DOHH2 (cell line): Measurements from ENCODE around the gene NIPAL3.
A peak's percentile ranks its signal among the peaks of the same experiment; 100 is the strongest.

ENCODE experiments used
- H3F3A ChIP-seq: fragments of 200-600 bp; sonication (generic), shearing (Covaris generic); 2 replicates; pipeline ENCODE4 v1.6.0; 2016; ENCODE audit warnings: antibody characterized with exemption, mild to moderate bottlenecking; ENCODE audit not compliant: control insufficient read depth, insufficient read depth
- H3K27ac ChIP-seq: fragments of 200-600 bp; sonication (generic); 2 replicates; pipeline ENCODE4 v1.5.1; 2014; ENCODE audit warnings: low read depth, mild to moderate bottlenecking, low read length, moderate library complexity
- H3K27me3 ChIP-seq: fragments of 200-600 bp; sonication (generic); 2 replicates; pipeline ENCODE4 v1.6.1; 2014; ENCODE audit warnings: mild to moderate bottlenecking, low read length, mixed read lengths; ENCODE audit not compliant: control insufficient read depth
- H3K36me3 ChIP-seq: fragments of 200-600 bp; sonication (generic); 2 replicates; pipeline ENCODE4 v1.6.1; 2014; ENCODE audit warnings: mild to moderate bottlenecking, low read length, moderate library complexity, mixed read lengths; ENCODE audit not compliant: control insufficient read depth
- H3K4me1 ChIP-seq: fragments of 200-600 bp; sonication (generic); 2 replicates; pipeline ENCODE4 v1.6.1; 2014; ENCODE audit warnings: mild to moderate bottlenecking, low read length, mixed read lengths; ENCODE audit not compliant: control insufficient read depth
- H3K4me2 ChIP-seq: fragments of 200-600 bp; sonication (generic); 2 replicates; pipeline ENCODE4 v1.6.0; 2014; ENCODE audit warnings: mild to moderate bottlenecking, low read length, moderate library complexity
- H3K4me3 ChIP-seq: fragments of 200-600 bp; sonication (generic); 2 replicates; pipeline ENCODE4 v1.5.1; 2014; ENCODE audit warnings: mild to moderate bottlenecking, low read length, mixed read lengths
- H3K79me2 ChIP-seq: fragments of 200-600 bp; sonication (generic); 2 replicates; pipeline ENCODE4 v1.6.1; 2014; ENCODE audit warnings: mild to moderate bottlenecking, low read length, mixed read lengths; ENCODE audit not compliant: control insufficient read depth
- H3K9me2 ChIP-seq: fragments of 200-600 bp; sonication (generic); replicated peaks from 2 replicates; pipeline ENCODE4 v1.6.1; 2014; ENCODE audit warnings: mild to moderate bottlenecking, low read length, mixed read lengths; ENCODE audit not compliant: control insufficient read depth
- H3K9me3 ChIP-seq: fragments of 200-600 bp; sonication (generic); 2 replicates; pipeline ENCODE4 v1.6.1; 2014; ENCODE audit warnings: antibody characterized with exemption, low read length, mixed read lengths; ENCODE audit not compliant: control insufficient read depth, insufficient read depth
- H4K20me1 ChIP-seq: fragments of 200-600 bp; sonication (generic); 2 replicates; pipeline ENCODE4 v1.6.0; 2014; ENCODE audit warnings: low read depth, mild to moderate bottlenecking, antibody characterized with exemption, low read length, moderate library complexity; ENCODE audit not compliant: control insufficient read depth, insufficient read depth
- EZH2phosphoT487 ChIP-seq: fragments of 200-600 bp; sonication (generic); IDR thresholded peaks from 2 replicates; pipeline ENCODE4 v1.6.1; 2017; ENCODE audit warnings: borderline replicate concordance, mild to moderate bottlenecking, antibody characterized with exemption, low read length, moderate library complexity, mixed read lengths
- TF ChIP-seq, protein P1 (sequence below): fragments of 200-600 bp; sonication (generic); IDR thresholded peaks from one replicate; pipeline ENCODE4 v1.5.1; 2014; ENCODE audit warnings: antibody characterized with exemption, mild to moderate bottlenecking, low read depth, low read length; ENCODE audit not compliant: poor library complexity, severe bottlenecking

The NIPAL3 gene

DNA sequence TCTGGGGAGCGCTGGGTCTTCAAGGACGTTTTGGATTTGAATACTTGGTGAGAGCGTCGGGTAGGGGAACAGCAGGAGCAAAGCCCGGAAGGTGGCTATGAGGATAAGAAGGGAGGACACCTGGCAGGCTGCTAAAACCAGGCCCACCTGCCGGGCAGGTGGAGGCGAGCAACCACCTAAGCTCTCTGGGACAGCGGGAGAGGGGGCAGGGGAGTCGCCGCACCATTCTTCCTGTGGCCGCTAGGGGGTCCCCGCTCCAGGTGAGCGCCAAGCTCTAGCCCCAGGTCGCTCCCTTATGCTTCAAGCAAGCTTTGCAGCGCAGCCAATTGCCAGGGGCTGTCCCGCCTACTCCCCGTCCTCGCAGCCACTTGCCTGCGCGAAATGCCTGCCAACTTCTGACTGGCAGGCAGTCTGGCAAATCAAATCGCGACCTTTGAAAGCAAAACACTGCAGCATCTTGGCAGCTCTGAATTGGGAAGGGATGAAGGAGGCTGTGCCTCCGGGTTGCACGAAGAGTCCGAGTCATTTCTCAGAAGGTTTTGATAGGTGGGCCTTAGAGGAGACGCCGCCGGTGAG, at the start of gene NIPAL3:
NIPAL3 (plus strand) TSS at position 469 of the 576 bp plus-strand sequence. CDS start 3,746 bp downstream, outside the sequence.
- H3K79me2 ChIP-seq: peaks cover 52% of the 10 kb centered on the region
- no peaks in the 10 kb centered on the region for H3K9me2 ChIP-seq
- no peaks in the 10 kb centered on the region for H4K20me1 ChIP-seq
- peak within 1 kb of the TSS; percentile 96 for H3K4me3 ChIP-seq
- peaks cover 46% of the 10 kb centered on the region for H3K4me1 ChIP-seq
- H3K9me3 ChIP-seq: no peaks in the 10 kb centered on the region
- no peaks in the 10 kb centered on the region for H3K27me3 ChIP-seq
- TF ChIP-seq, protein P1, sequence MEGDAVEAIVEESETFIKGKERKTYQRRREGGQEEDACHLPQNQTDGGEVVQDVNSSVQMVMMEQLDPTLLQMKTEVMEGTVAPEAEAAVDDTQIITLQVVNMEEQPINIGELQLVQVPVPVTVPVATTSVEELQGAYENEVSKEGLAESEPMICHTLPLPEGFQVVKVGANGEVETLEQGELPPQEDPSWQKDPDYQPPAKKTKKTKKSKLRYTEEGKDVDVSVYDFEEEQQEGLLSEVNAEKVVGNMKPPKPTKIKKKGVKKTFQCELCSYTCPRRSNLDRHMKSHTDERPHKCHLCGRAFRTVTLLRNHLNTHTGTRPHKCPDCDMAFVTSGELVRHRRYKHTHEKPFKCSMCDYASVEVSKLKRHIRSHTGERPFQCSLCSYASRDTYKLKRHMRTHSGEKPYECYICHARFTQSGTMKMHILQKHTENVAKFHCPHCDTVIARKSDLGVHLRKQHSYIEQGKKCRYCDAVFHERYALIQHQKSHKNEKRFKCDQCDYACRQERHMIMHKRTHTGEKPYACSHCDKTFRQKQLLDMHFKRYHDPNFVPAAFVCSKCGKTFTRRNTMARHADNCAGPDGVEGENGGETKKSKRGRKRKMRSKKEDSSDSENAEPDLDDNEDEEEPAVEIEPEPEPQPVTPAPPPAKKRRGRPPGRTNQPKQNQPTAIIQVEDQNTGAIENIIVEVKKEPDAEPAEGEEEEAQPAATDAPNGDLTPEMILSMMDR: peak; percentile 70
- no peak for TF ChIP-seq EZH2phosphoT487
- peak within 1 kb of the TSS; percentile 17 for H3K27ac ChIP-seq
- peaks cover 5% of the 10 kb centered on the region for H3F3A ChIP-seq
- peaks cover 16% of the 10 kb centered on the region for H3K36me3 ChIP-seq
- H3K4me2 ChIP-seq: peak within 1 kb of the TSS; percentile 81

GRCh38 chr1:24366707-24367106, 48.9 kb upstream of the NIPAL3 start:
- Histone ChIP-seq H3K9me3 (no peaks in the 10 kb centered on the region), H3K79me2 (no peaks in the 10 kb centered on the region), H3K9me2 (no peaks in the 10 kb centered on the region), H3K4me3 (no peak overlapping the region), H3K36me3 (no peaks in the 10 kb centered on the region), H3K27ac (no peak overlapping the region), H3K4me2 (no peak overlapping the region), H3K27me3 (no peaks in the 10 kb centered on the region), H3K4me1 (peaks cover 2% of the 10 kb centered on the region; the same call in 1 of the 2 replicates), H4K20me1 (no peaks in the 10 kb centered on the region), H3F3A (no peaks in the 10 kb centered on the region)
- TF ChIP-seq, protein P1: no peak
- TF ChIP-seq EZH2phosphoT487: no peak

DNA sequence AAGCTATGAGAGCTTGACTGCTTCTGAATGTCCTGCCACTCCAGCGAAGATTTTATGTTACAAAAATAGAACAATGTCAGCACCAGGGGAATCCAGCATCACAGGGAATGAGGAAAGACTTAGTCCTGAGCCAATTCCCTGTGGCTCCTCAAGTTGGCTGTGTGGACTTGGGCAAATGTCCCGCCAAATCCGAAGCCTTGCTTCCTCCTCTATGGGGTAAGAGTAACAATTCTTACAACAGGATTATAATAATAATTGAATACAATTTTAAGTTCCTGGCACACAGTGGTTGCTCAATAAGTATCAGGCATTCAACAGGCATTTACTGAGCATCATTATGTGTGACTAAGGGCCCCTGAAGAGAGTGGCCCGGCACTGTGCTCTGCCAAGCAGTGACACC, 46.4 kb upstream of the NIPAL3 start:
- H3F3A ChIP-seq: peaks cover 6% of the 10 kb centered on the region
- H3K4me3 ChIP-seq: no peak overlapping the region
- H4K20me1 ChIP-seq: no peaks in the 10 kb centered on the region
- no peak for TF ChIP-seq EZH2phosphoT487
- TF ChIP-seq, protein P1: no peak
- H3K4me2 ChIP-seq: no peak overlapping the region
- no peaks in the 10 kb centered on the region for H3K27me3 ChIP-seq
- no peaks in the 10 kb centered on the region for H3K36me3 ChIP-seq
- no peaks in the 10 kb centered on the region for H3K9me3 ChIP-seq
- no peak overlapping the region for H3K27ac ChIP-seq
- H3K9me2 ChIP-seq: no peaks in the 10 kb centered on the region
- H3K4me1 ChIP-seq: peaks cover 25% of the 10 kb centered on the region
- no peaks in the 10 kb centered on the region for H3K79me2 ChIP-seq
